NT2/D1 (cell line): Measurements from ENCODE around the gene NTN4.

Source experiments
- SUZ12 ChIP-seq: IDR thresholded peaks from 2 replicates; pipeline ENCODE4 v1.6.1; 2011; ENCODE audit not compliant: insufficient read length, insufficient read depth; ENCODE audit errors: extremely low read depth
- YY1 ChIP-seq: IDR thresholded peaks from 2 replicates; pipeline ENCODE4 v1.6.1; 2011; ENCODE audit not compliant: insufficient read length, insufficient read depth

GRCh38 chr12:95802482-95803270, 12.1 kb upstream of the NTN4 start:
- TF ChIP-seq SUZ12 = no peak
- TF ChIP-seq YY1 = no peak
